Activated CD8-positive, alpha-beta memory T cell treated with anti-CD3 and anti-CD28 coated beads, Interleukin-2, amount 10 ng/mL, durations not matched to agents 7 days and 5 days (primary cell): ENCODE measurements around the gene SUMO3. TPM values are rescaled to one million over a fixed set of nuclear protein-coding genes. Genes with fewer than 3 reads are reported as not detected.

Experiments
- ATAC-seq: fragments of 150-1000 bp; cut with Tn5 transposase; one replicate; pipeline ENCODE4 v1.10.0; 2021; ENCODE audit warnings: moderate library complexity
- CTCF ChIA-PET: fragments of 350-600 bp; sonication (Branson Sonifier 250); formaldehyde crosslinking; loops from one replicate; lab custom pipeline; 2021; ENCODE audit warnings: antibody characterized with exemption; lab: Charles Lee
- DNase-seq: peaks from one replicate; pipeline ENCODE4 v3.0.0-alpha.2; 2020
- H3K27ac Mint-ChIP-seq: one replicate; pipeline ENCODE4 v1.8.0; 2021; ENCODE audit warnings: mild to moderate bottlenecking, mixed read lengths
- H3K27me3 Mint-ChIP-seq: one replicate; pipeline ENCODE4 v1.8.0; 2021; ENCODE audit warnings: mixed read lengths
- H3K36me3 Mint-ChIP-seq: one replicate; pipeline ENCODE4 v1.8.0; 2021; ENCODE audit warnings: mild to moderate bottlenecking, mixed read lengths
- H3K4me1 Mint-ChIP-seq: one replicate; pipeline ENCODE4 v1.8.0; 2021; ENCODE audit warnings: mixed read lengths
- H3K4me3 Mint-ChIP-seq: one replicate; pipeline ENCODE4 v1.8.0; 2021; ENCODE audit warnings: mild to moderate bottlenecking, moderate library complexity, mixed read lengths
- H3K9me3 Mint-ChIP-seq: one replicate; pipeline ENCODE4 v1.8.0; 2022; ENCODE audit warnings: low read depth, mixed read lengths
- total RNA-seq, 2 experiments: library from RNA; stranded (reverse); gene quantifications; one replicate each; pipeline ENCODE4 v1.2.3, GENCODE V29; 2021

SUMO3 gene
- total RNA-seq, 2 experiments from 2014 or later = 86.1 to 93.7 TPM

DNA sequence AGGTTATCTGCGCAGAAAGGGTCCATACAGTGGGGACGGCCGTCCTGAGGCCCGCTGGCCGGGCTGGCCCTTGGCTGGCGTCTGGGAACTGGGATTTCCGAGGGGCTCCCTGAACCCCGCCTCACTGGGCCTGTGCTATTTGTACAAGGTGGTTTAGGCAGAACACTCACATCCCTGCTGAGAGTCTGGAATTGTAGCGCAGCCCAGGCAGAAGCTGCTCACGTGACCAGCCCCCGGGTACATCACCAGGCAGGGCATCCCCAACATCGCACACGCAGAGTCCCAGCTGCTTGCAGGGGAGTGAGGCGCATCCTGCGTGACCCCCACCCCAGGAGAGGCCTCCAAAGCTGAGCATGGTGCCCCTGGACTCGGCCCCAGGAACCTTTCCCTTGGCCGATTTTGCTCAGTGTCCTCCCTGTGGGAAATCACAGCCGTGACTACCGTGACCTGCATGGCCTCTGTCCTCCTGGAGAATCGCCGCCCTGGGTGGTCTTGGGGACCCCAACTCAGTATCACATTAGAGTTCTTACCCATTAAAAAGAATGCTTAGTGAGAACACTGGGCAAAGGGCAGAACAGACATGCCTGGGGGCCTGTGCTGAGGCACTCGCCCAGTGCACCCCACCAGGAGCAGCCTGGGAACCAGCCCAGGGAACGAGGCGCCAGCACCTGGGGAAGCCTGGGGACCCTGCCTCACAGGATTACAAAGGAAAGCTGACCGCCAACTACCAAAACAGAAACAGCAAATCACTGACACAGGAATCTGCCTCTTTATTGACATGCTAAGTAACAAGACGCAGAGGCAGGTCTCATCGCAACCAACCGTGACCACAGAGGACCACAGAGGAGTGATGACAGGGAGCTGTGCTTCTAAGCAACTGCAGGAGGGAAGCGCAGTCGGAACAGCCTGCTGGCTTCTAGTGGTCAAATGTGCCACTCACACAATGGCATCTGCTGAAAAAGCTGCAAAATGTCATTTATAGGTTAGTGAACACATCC is 49.7 kb downstream of the SUMO3 start:
- CTCF ChIA-PET = interaction anchor here (1.3 kb wide), 1 partner anchor 32 kb away, joined by 3 read pairs; no protein-coding TSS in a partner anchor
- ATAC-seq = no peak

DNA sequence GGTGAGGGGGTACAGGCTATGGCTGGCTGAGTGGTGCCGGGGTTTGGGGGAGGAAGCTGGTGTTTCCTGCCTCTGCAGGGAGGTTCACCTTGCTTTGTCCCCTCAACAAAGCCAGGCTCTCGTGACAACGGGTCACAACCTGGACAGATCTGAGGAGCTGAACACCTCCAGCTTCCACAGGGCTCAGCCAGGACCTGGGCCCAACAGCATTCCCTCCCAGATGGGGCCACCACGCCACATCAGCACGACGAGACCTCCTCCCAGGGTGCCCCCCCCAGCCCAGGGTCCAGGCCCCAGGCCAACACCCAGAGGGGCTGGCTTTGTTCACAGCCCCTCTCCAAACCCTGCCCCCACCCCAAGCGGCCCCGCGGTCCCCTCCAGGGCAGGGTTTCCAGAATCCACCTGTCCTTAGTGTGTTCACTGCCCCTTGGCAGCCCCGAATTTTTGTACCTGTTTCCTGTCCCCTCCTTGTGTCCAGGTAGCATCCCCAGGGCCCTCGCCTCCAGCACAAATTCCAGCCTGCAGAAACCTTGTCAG is 51.0 kb downstream of the SUMO3 start:
- Mint-ChIP-seq H3K4me3 (no peak overlapping the region), H3K27ac (peak overlapping the region; percentile 11), H3K4me1 (peaks cover 23% of the 10 kb centered on the region), H3K27me3 (no peaks in the 10 kb centered on the region), H3K9me3 (no peaks in the 10 kb centered on the region), H3K36me3 (peaks cover 5% of the 10 kb centered on the region)
- ATAC-seq (no peak), DNase-seq (no peak)
- CTCF ChIA-PET = no interaction called here

More for the DNA sequence above, 49.7 kb downstream of the SUMO3 start:
- H3K27ac Mint-ChIP-seq = no peak overlapping the region
- DNase-seq = no peak
- H3K27me3 Mint-ChIP-seq = no peaks in the 10 kb centered on the region
- no peak overlapping the region for H3K4me3 Mint-ChIP-seq
- H3K4me1 Mint-ChIP-seq = peaks cover 23% of the 10 kb centered on the region
- H3K36me3 Mint-ChIP-seq = peaks cover 5% of the 10 kb centered on the region
- no peaks in the 10 kb centered on the region for H3K9me3 Mint-ChIP-seq

- CTCF ChIA-PET = interaction anchor here (1.9 kb wide), 1 partner anchor 27 kb away, joined by 8 read pairs; no protein-coding TSS in a partner anchor
- Mint-ChIP-seq H3K27me3 (no peaks in the 10 kb centered on the region), H3K27ac (peak overlapping the region; percentile 85), H3K4me3 (no peak overlapping the region), H3K9me3 (no peaks in the 10 kb centered on the region), H3K4me1 (peaks cover 23% of the 10 kb centered on the region), H3K36me3 (peaks cover 5% of the 10 kb centered on the region)
- ATAC-seq (no peak), DNase-seq (no peak)
These were observed 51.6 kb downstream of the SUMO3 start for GRCh38 chr21:44766014-44766817.

- Mint-ChIP-seq H3K27ac (peak overlapping the region; percentile 85), H3K4me3 (peak overlapping the region; percentile 21), H3K36me3 (peaks cover 5% of the 10 kb centered on the region), H3K4me1 (peaks cover 23% of the 10 kb centered on the region), H3K9me3 (no peaks in the 10 kb centered on the region), H3K27me3 (no peaks in the 10 kb centered on the region)
- ATAC-seq (peak; percentile 84), DNase-seq (peak; percentile 75)
- CTCF ChIA-PET = interaction anchor here (1.0 to 1.9 kb wide), 4 partner anchors 28 to 255 kb away, joined by 3 to 8 read pairs (median 4); partner anchors contain the start of gene UBE2G2
These were observed 52.4 kb downstream of the SUMO3 start for GRCh38 chr21:44765231-44766013.

DNA sequence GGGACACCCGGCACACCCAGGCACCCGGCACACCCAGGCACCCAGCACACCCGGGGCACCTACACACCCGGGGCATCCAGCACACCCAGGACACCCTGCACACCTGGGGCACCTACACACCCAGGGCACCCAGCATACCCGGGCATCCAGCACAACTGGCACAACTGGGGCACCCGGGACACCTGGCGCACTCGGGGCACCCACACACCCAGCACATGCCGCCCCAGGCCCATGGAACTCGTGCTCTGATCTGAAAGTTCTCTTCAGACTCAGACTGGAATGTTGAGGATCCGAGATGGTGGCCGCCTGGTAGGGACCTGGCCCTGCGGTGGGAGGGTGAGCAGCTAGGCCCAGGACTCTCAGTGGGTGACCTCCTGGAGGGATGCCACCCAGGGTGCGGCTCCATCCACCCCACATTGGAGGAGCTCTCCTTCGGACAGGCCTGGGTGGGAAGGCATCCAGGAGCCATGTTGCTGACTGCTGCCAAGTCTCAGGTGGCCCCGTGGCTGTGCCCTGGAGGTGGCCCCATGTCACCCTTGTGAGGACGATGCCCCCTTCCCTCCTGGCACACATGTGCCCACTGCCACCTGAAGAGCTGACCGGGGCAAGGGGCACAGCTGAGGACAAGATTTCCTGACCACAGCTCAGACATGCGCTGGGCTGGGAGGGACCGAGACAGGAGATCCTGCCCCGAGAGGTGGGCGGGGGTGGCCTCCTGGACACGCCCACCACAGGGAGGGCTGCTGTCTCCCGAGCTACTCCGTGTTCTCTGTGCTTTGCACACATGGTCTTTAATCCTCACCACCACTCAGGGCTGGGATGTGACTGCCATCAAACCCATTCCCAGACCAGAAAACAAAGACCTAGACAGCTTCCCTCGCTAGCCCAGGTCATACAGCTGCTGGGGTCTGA is 53.3 kb downstream of the SUMO3 start:
- H3K4me1 Mint-ChIP-seq = peaks cover 23% of the 10 kb centered on the region
- DNase-seq (no peak), ATAC-seq (no peak)
- H3K4me3 Mint-ChIP-seq = no peak overlapping the region
- H3K27me3 Mint-ChIP-seq = no peaks in the 10 kb centered on the region
- CTCF ChIA-PET = interaction anchor here (0.6 to 1.9 kb wide), 5 partner anchors 29 to 255 kb away, joined by 3 to 8 read pairs (median 4); partner anchors contain the start of gene UBE2G2
- no peaks in the 10 kb centered on the region for H3K9me3 Mint-ChIP-seq
- peaks cover 2% of the 10 kb centered on the region for H3K36me3 Mint-ChIP-seq
- peak overlapping the region; percentile 85 for H3K27ac Mint-ChIP-seq

DNA sequence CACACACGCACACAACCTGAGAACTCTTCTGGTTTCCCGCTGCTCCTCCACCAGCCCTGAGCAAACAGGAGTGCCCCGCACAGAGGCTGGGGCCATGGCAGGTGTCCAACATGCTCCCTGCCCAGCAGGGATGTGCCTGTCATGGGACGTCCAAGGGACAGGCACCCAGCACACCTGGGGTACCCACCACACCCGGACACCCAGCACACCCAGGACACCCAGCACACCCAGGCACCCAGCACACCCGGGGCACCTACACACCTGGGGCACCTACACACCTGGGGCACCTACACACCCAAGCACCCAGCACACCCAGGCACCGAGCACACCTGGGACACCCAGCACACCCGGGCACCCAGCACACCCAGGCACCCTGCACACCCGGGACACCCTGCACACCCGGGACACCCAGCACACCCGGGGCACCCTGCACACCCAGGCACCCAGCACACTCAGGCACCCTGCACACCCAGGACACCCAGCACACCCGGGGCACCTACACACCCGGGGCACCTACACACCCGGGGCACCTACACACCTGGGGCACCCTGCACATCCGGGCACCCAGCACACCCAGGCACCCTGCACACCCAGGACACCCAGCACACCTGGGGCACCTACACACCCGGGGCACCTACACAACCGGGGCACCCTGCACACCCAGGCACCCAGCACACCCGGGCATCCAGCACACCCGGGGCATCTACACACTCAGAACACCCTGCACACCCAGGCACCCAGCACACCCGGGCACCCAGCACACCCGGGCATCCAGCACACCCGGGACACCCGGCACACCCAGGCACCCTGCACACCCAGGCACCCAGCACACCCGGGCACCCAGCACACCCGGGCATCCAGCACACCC is 54.2 kb downstream of the SUMO3 start:
- ATAC-seq (no peak), DNase-seq (no peak)
- Mint-ChIP-seq H3K27me3 (no peaks in the 10 kb centered on the region), H3K4me1 (peaks cover 23% of the 10 kb centered on the region), H3K9me3 (no peaks in the 10 kb centered on the region), H3K36me3 (no peaks in the 10 kb centered on the region), H3K27ac (no peak overlapping the region), H3K4me3 (no peak overlapping the region)
- CTCF ChIA-PET = interaction anchor here (1.0 to 1.9 kb wide), 2 partner anchors 30 to 223 kb away, joined by 3 to 8 read pairs; no protein-coding TSS in a partner anchor

DNA sequence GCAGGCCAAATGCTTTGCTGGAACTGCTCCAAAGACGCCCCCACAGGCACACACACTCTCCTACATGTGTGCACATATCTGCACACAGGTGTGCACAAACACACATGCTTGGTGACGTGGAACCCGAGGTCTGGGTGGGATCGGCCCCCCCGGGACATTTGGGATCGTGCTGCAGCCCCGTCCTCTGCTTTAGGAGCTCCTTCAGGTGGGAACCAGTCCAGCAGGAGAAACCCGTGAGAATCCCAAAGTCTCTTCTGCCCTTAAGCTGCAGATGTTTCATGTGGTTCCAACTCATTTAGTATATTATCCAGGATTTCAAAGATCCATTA is 54.8 kb downstream of the SUMO3 start:
- no peaks in the 10 kb centered on the region for H3K9me3 Mint-ChIP-seq
- no peaks in the 10 kb centered on the region for H3K27me3 Mint-ChIP-seq
- peaks cover 23% of the 10 kb centered on the region for H3K4me1 Mint-ChIP-seq
- no peak overlapping the region for H3K27ac Mint-ChIP-seq
- H3K36me3 Mint-ChIP-seq = no peaks in the 10 kb centered on the region
- H3K4me3 Mint-ChIP-seq = no peak overlapping the region
- ATAC-seq = no peak
- DNase-seq = no peak
- CTCF ChIA-PET = no interaction called here

DNA sequence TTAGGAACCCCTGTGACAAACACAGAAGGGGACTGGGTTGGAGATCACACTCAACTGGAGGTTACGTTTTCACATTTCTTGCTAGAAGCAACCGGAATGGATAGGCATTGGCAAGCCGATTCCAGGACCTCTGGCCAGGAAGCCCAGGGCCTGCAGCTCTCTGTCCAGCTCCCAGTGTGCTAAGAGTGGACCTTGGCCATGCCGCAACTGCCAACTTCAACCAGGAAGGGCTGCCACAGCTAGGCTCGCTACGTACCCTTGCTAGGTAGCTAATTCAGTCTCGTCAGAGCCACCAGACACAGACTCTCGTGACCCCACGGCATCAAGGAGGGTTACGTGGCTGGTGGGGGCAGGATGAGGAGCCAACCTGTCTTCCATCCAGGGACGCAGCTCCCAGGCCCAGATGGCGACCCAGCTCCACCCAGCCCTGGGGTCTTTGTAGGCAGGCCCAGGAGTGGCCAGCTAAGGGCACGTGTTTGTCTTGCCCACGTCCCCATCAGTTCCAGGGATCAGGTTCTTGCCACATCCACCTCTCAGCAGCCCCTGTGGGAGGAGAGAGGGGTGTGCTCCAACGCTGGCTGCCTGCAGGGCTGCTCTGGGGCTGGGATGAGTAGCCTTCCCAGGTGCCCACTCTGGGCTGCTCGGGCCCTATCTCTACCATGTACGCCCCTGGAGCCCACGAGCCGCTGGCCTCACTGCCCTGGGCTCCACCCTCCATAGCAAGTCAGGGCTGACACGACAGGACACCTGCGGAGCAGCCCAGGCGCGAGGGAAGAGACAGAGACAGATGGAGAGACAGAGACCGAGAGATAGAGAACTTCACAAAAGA is 55.4 kb downstream of the SUMO3 start:
- Mint-ChIP-seq H3K4me3 (no peak overlapping the region), H3K27ac (no peak overlapping the region), H3K36me3 (no peaks in the 10 kb centered on the region), H3K4me1 (peaks cover 23% of the 10 kb centered on the region), H3K9me3 (no peaks in the 10 kb centered on the region), H3K27me3 (no peaks in the 10 kb centered on the region)
- ATAC-seq (no peak), DNase-seq (no peak)
- CTCF ChIA-PET = interaction anchor here (0.9 kb wide), 1 partner anchor 251 kb away, joined by 3 read pairs; no protein-coding TSS in a partner anchor

GRCh38 chr21:44761747-44762208 is 56.1 kb downstream of the SUMO3 start:
- H3K9me3 Mint-ChIP-seq = no peaks in the 10 kb centered on the region
- no peaks in the 10 kb centered on the region for H3K36me3 Mint-ChIP-seq
- H3K4me3 Mint-ChIP-seq = no peak overlapping the region
- H3K27ac Mint-ChIP-seq = no peak overlapping the region
- peaks cover 20% of the 10 kb centered on the region for H3K4me1 Mint-ChIP-seq
- no peaks in the 10 kb centered on the region for H3K27me3 Mint-ChIP-seq
- ATAC-seq (no peak), DNase-seq (no peak)
- CTCF ChIA-PET = interaction anchor here (0.9 to 1.2 kb wide), 3 partner anchors 32 to 251 kb away, joined by 3 to 4 read pairs (median 3); no protein-coding TSS in a partner anchor

DNA sequence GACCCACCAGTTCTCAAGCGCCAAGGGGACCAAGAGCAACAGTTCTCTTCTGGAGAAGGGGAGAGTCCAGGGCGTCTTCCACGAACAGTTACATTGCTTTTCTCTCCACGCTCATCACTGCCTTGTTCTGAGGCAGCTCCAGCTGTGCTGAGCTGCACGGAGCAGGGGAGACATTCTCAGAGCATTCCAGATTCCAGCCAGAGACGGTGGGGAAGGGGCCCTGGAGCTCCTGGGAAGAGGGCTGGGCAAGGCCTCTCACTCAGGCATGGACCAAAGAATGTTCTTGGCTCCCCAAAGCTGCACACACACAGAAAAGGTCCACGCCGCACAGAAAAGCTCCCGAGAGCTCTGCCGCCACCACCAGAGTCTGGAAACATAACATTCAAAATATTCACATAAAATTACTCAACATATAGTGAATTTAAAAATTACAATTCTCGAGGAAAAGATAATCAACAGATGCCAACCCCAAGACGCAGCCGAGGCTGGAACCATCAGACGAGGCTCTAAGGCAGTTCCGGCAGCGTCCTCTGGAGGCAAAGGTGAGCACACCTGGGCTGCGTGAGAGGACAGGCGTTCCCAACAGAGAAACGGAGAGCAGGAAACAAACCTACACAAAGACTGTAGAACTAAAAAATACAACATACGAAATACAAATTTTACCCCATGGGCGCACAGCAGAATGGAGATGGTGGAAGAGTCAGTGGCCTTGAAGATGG is 56.7 kb downstream of the SUMO3 start:
- Mint-ChIP-seq H3K4me1 (peaks cover 14% of the 10 kb centered on the region), H3K4me3 (no peak overlapping the region), H3K9me3 (no peaks in the 10 kb centered on the region), H3K27me3 (no peaks in the 10 kb centered on the region), H3K27ac (no peak overlapping the region), H3K36me3 (no peaks in the 10 kb centered on the region)
- CTCF ChIA-PET = interaction anchor here (1.1 to 1.2 kb wide), 2 partner anchors 32 to 251 kb away, joined by 3 to 4 read pairs; no protein-coding TSS in a partner anchor
- no peak for DNase-seq
- ATAC-seq = no peak
